Ishikawa (cell line): ENCODE results near the gene GMPPA.

Experiments used
- CEBPB ChIP-seq: IDR thresholded peaks from 2 replicates; pipeline ENCODE4 v1.6.1; 2012
- CREB1 ChIP-seq: IDR thresholded peaks from 2 replicates; pipeline ENCODE4 v1.6.1; 2012; ENCODE audit warnings: low read depth
- EGR1 ChIP-seq: IDR thresholded peaks from 2 replicates; pipeline ENCODE4 v1.6.1; 2012
- EP300 ChIP-seq: IDR thresholded peaks from 2 replicates; pipeline ENCODE4 v1.6.1; 2012; ENCODE audit warnings: borderline replicate concordance
- MAX ChIP-seq: IDR thresholded peaks from 2 replicates; pipeline ENCODE4 v1.6.1; 2012
- NFIC ChIP-seq: IDR thresholded peaks from 2 replicates; pipeline ENCODE4 v1.6.1; 2012
- RAD21 ChIP-seq: IDR thresholded peaks from 2 replicates; pipeline ENCODE4 v1.6.1; 2012; ENCODE audit warnings: low read depth
- TAF1 ChIP-seq: IDR thresholded peaks from 2 replicates; pipeline ENCODE4 v1.6.1; 2012; ENCODE audit warnings: low read depth, mild to moderate bottlenecking
- TCF12 ChIP-seq: IDR thresholded peaks from 2 replicates; pipeline ENCODE4 v1.6.1; 2012; ENCODE audit warnings: low read depth
- YY1 ChIP-seq: IDR thresholded peaks from 2 replicates; pipeline ENCODE4 v1.6.1; 2012; ENCODE audit warnings: low read depth
- ZBTB7A ChIP-seq: IDR thresholded peaks from 2 replicates; pipeline ENCODE4 v1.6.1; 2012; ENCODE audit warnings: low read depth
- TF ChIP-seq, protein P1 (sequence below): IDR thresholded peaks from 2 replicates; pipeline ENCODE4 v1.6.1; 2012; ENCODE audit warnings: low read depth, mild to moderate bottlenecking

GRCh38 chr2:219541611-219542180 lies 43.0 kb downstream of the GMPPA start:
- peak; percentile 51; the same call in 1 of the 2 replicates for TF ChIP-seq EGR1
- no peak for TF ChIP-seq CEBPB
- peak; percentile 69 for TF ChIP-seq YY1
- peak; percentile 38; the same call in 1 of the 2 replicates for TF ChIP-seq CREB1
- peak; percentile 54; the same call in 1 of the 2 replicates for TF ChIP-seq NFIC
- TF ChIP-seq EP300 = no peak
- no peak for TF ChIP-seq TAF1
- TF ChIP-seq, protein P1, sequence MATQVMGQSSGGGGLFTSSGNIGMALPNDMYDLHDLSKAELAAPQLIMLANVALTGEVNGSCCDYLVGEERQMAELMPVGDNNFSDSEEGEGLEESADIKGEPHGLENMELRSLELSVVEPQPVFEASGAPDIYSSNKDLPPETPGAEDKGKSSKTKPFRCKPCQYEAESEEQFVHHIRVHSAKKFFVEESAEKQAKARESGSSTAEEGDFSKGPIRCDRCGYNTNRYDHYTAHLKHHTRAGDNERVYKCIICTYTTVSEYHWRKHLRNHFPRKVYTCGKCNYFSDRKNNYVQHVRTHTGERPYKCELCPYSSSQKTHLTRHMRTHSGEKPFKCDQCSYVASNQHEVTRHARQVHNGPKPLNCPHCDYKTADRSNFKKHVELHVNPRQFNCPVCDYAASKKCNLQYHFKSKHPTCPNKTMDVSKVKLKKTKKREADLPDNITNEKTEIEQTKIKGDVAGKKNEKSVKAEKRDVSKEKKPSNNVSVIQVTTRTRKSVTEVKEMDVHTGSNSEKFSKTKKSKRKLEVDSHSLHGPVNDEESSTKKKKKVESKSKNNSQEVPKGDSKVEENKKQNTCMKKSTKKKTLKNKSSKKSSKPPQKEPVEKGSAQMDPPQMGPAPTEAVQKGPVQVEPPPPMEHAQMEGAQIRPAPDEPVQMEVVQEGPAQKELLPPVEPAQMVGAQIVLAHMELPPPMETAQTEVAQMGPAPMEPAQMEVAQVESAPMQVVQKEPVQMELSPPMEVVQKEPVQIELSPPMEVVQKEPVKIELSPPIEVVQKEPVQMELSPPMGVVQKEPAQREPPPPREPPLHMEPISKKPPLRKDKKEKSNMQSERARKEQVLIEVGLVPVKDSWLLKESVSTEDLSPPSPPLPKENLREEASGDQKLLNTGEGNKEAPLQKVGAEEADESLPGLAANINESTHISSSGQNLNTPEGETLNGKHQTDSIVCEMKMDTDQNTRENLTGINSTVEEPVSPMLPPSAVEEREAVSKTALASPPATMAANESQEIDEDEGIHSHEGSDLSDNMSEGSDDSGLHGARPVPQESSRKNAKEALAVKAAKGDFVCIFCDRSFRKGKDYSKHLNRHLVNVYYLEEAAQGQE = no peak
- peak; percentile 84 for TF ChIP-seq MAX
- peak; percentile 51 for TF ChIP-seq RAD21
- peak; percentile 77 for TF ChIP-seq TCF12
- TF ChIP-seq ZBTB7A = 0 out of 2 replicates have a peak, but pooled peaks have one; percentile 60
